Fibroblast of the aortic adventitia (primary cell): Measurements from ENCODE around the gene BCLAF3. TPM values are rescaled to one million over a fixed set of nuclear protein-coding genes. Genes with fewer than 3 reads are reported as not detected.

ENCODE experiments used
- DNase-seq: peaks from one replicate; pipeline ENCODE4 v3.0.0-alpha.2; 2010; ENCODE audit warnings: low read depth
- H3K4me3 ChIP-seq: 2 replicates; pipeline ENCODE4 v1.5.1; 2011; ENCODE audit warnings: low read depth, mild to moderate bottlenecking, control low read depth, low read length, moderate library complexity
- total RNA-seq: library from RNA; depleted of rRNA; stranded (reverse); fragments of >200 nt; gene quantifications from 2 replicates; pipeline ENCODE4 v1.2.3, GENCODE V29; 2012; ENCODE audit warnings: low replicate concordance
- TF ChIP-seq, protein P1 (sequence below): IDR thresholded peaks from 2 replicates; pipeline ENCODE4 v1.5.1; 2011; ENCODE audit warnings: mild to moderate bottlenecking, low read length, control low read depth, inconsistent platforms; ENCODE audit not compliant: insufficient read depth

The BCLAF3 gene
- total RNA-seq, 1 donor, result 8.0 TPM

DNA sequence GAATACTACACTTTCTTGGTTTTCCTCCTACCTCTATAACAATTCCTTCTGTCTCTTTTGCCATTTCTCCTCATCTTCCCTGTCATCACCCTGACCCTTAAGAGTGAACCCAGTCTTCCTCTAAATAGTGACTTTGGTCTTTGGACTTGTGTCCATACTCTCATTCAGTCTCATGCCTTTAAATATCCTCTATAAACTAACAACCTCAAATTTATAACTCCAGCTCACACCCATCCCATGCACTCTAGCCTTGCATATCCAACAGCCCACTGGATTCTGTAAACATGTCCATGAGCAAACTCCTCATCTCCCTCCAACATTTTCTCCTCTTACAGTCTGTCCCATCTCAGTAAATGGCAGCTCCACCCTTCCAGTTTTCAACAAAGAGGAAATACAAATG lies 15.0 kb downstream of the BCLAF3 start:
- TF ChIP-seq, protein P1, sequence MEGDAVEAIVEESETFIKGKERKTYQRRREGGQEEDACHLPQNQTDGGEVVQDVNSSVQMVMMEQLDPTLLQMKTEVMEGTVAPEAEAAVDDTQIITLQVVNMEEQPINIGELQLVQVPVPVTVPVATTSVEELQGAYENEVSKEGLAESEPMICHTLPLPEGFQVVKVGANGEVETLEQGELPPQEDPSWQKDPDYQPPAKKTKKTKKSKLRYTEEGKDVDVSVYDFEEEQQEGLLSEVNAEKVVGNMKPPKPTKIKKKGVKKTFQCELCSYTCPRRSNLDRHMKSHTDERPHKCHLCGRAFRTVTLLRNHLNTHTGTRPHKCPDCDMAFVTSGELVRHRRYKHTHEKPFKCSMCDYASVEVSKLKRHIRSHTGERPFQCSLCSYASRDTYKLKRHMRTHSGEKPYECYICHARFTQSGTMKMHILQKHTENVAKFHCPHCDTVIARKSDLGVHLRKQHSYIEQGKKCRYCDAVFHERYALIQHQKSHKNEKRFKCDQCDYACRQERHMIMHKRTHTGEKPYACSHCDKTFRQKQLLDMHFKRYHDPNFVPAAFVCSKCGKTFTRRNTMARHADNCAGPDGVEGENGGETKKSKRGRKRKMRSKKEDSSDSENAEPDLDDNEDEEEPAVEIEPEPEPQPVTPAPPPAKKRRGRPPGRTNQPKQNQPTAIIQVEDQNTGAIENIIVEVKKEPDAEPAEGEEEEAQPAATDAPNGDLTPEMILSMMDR, result no peak
- DNase-seq, result no peak

GRCh38 chrX:19972984-19973383 lies 17.9 kb downstream of the BCLAF3 start:
- no peak for DNase-seq
- TF ChIP-seq, protein P1, result no peak
- no peak overlapping the region for H3K4me3 ChIP-seq

More for the DNA sequence above, 15.0 kb downstream of the BCLAF3 start:
- H3K4me3 ChIP-seq, result no peak overlapping the region

DNA sequence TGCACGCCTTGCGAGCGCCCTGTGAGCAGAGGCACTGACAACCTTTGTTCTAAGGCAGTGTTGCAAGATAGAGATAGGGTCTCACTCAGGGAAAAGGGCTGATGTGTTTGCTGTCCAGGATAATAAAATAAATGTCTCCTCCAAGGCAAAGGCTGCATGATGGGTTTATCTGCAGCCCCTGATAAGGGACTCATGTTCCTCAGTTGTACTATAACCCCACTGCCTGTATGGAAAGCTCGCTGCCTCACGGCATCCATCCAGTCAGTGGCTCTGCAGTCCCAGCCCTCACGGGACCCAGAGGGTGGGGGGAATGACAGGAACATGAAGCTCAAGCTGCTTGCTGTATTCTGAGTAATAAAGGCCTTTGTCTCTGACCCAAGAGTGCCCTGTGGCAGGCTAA lies 22.6 kb downstream of the BCLAF3 start:
- TF ChIP-seq, protein P1, result no peak
- no peak overlapping the region for H3K4me3 ChIP-seq
- no peak for DNase-seq

- no peak for DNase-seq
- no peak overlapping the region for H3K4me3 ChIP-seq
- TF ChIP-seq, protein P1, result no peak
Observed at GRCh38 chrX:19966056-19966455, 24.8 kb downstream of the BCLAF3 start.

GRCh38 chrX:19964017-19964710 lies 26.7 kb downstream of the BCLAF3 start:
- no peak for DNase-seq
- TF ChIP-seq, protein P1, result no peak
- no peak overlapping the region for H3K4me3 ChIP-seq

GRCh38 chrX:19960913-19961312 lies 29.9 kb downstream of the BCLAF3 start:
- TF ChIP-seq, protein P1, result no peak
- DNase-seq, result no peak
- H3K4me3 ChIP-seq, result no peak overlapping the region
